PC-9 (cell line): ENCODE data around the gene VSX2. TPM values are rescaled to one million over a fixed set of nuclear protein-coding genes. Genes with fewer than 3 reads are reported as not detected.
A peak's percentile ranks its signal among the peaks of the same experiment; 100 is the strongest.

Experiments used
- BruUV-seq: library from RNA; stranded (reverse); fragments of 400-500 nt; replicated peaks from 2 replicates; lab custom pipeline; 2021; lab: Mats Ljungman, UMichigan
- CTCF ChIA-PET: fragments of 300-600 bp; sonication (Branson Sonifier 250); formaldehyde crosslinking; loops from one replicate; lab custom pipeline; 2022; ENCODE audit warnings: antibody characterized with exemption; lab: Charles Lee
- POLR2A ChIA-PET: fragments of 300-600 bp; sonication (Branson Sonifier 250); formaldehyde crosslinking; loops from one replicate; lab custom pipeline; 2022; ENCODE audit warnings: antibody characterized with exemption; ENCODE audit not compliant: unreplicated experiment; lab: Charles Lee
- DNase-seq, 2 experiments: peaks; one replicate each; pipeline versions ENCODE4 v3.0.0 to v3.0.0-alpha.2; 2015 to 2022; ENCODE audit warnings: mixed read lengths in 1 of 2
- H2AFZ ChIP-seq: fragments of 200-600 bp; sonication (generic); 2 replicates; pipeline ENCODE4 v1.8.1; 2017; ENCODE audit warnings: antibody characterized with exemption
- H3F3A ChIP-seq: fragments of 200-600 bp; sonication (generic); 2 replicates; pipeline ENCODE4 v1.8.1; 2017; ENCODE audit warnings: antibody characterized with exemption, mild to moderate bottlenecking, low read depth; ENCODE audit not compliant: insufficient read depth
- H3K27ac ChIP-seq: fragments of 200-600 bp; sonication (generic); 2 replicates; pipeline ENCODE4 v1.6.1; 2016; ENCODE audit warnings: mixed run types
- H3K27me3 ChIP-seq: fragments of 200-600 bp; sonication (generic); 2 replicates; pipeline ENCODE4 v1.6.1; 2016; ENCODE audit warnings: low read depth, mixed run types; ENCODE audit not compliant: insufficient read depth
- H3K36me3 ChIP-seq: fragments of 200-600 bp; sonication (generic); 2 replicates; pipeline ENCODE4 v1.6.1; 2016; ENCODE audit warnings: low read depth, mixed run types
- H3K4me1 ChIP-seq: fragments of 200-600 bp; sonication (generic); replicated peaks from 2 replicates; pipeline ENCODE4 v1.6.1; 2016; ENCODE audit warnings: mixed run types; ENCODE audit not compliant: insufficient read depth
- H3K4me2 ChIP-seq: fragments of 200-600 bp; sonication (generic); 2 replicates; pipeline ENCODE4 v1.6.1; 2017; ENCODE audit warnings: mixed run types
- H3K4me3 ChIP-seq: fragments of 200-600 bp; sonication (generic); 2 replicates; pipeline ENCODE4 v1.6.1; 2016; ENCODE audit warnings: mixed run types
- H3K79me2 ChIP-seq: fragments of 200-600 bp; sonication (generic); 2 replicates; pipeline ENCODE4 v1.6.1; 2017; ENCODE audit warnings: low read depth, mixed run types
- H3K9me2 ChIP-seq: fragments of 200-600 bp; sonication (generic); 2 replicates; pipeline ENCODE4 v1.8.1; 2017; ENCODE audit warnings: mild to moderate bottlenecking; ENCODE audit not compliant: insufficient read depth
- H3K9me3 ChIP-seq: fragments of 200-600 bp; sonication (generic); 2 replicates; pipeline ENCODE4 v1.8.1; 2016; ENCODE audit warnings: low read depth; ENCODE audit not compliant: insufficient read depth
- H4K20me1 ChIP-seq: fragments of 200-600 bp; sonication (generic); 2 replicates; pipeline ENCODE4 v1.8.1; 2017; ENCODE audit not compliant: insufficient read depth
- EZH2 ChIP-seq: fragments of 200-600 bp; sonication (generic); IDR thresholded peaks from 2 replicates; pipeline ENCODE4 v1.8.0; 2017; ENCODE audit warnings: antibody characterized with exemption, low read depth
- intact Hi-C: fragments of 100-400 bp; cut with micrococcal nuclease; formaldehyde crosslinking; loops from one replicate; pipeline ENCODE4 v1.10.0; 2022; ENCODE audit not compliant: unreplicated experiment
- total RNA-seq: library from RNA; stranded (reverse); gene quantifications from 2 replicates; pipeline ENCODE4 v1.2.3, GENCODE V29; 2021
- TF ChIP-seq, protein P1 (sequence below): fragments of 200-600 bp; sonication (generic); conservative IDR thresholded peaks from 2 replicates; pipeline ENCODE4 v1.6.1; 2017; ENCODE audit warnings: mixed run types, antibody characterized with exemption, mild to moderate bottlenecking, moderate library complexity

The VSX2 gene
- total RNA-seq, 1 experiment from 2014 or later = not detected

DNA sequence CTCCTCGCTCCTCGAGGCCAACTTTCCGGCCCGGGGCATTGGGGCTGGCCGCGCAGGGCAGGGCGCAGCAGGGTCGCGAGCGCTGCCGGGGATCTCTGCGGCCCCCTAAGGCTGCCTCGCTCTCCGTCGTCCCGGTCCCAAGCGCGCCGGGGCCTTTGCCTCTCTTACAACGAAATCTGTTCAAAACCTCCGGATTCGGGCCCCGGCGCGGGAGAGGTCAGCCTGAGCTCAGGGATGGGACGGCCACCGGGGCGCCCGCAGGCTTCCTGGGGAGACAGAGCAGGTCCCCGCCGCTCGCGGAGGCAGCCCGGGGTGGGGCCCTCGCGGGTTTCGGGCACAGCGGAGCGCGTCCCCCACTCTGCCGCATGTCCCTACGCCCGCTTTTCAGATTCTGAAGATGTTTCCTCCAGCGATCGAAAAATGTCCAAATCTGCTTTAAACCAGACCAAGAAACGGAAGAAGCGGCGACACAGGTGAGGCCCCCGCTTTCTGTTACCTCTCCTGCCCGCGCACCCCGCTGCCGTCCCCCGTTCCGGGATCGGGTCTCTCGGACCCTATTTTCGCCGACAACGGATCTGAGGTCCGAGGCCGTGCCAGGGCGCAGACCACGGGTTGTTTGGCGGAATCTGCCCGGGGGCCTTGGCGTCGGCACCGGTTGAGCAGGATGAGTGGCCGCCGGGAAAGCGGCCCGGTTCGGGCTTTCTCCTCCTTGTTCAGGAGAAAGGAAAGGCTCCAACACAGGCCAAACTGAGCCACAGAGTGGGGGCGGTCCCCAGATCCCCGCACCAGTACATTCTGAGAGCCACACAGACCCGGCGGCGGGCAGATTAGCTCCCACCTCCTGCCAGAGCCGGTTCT, 1.8 kb downstream of the VSX2 start:
- H3K27ac ChIP-seq = no peak overlapping the region
- no peaks in the 10 kb centered on the region for H3K36me3 ChIP-seq
- POLR2A ChIA-PET = no interaction called here
- no peaks in the 10 kb centered on the region for H3K4me1 ChIP-seq
- BruUV-seq = no TSS peak
- TF ChIP-seq EZH2 = no peak
- TF ChIP-seq, protein P1, sequence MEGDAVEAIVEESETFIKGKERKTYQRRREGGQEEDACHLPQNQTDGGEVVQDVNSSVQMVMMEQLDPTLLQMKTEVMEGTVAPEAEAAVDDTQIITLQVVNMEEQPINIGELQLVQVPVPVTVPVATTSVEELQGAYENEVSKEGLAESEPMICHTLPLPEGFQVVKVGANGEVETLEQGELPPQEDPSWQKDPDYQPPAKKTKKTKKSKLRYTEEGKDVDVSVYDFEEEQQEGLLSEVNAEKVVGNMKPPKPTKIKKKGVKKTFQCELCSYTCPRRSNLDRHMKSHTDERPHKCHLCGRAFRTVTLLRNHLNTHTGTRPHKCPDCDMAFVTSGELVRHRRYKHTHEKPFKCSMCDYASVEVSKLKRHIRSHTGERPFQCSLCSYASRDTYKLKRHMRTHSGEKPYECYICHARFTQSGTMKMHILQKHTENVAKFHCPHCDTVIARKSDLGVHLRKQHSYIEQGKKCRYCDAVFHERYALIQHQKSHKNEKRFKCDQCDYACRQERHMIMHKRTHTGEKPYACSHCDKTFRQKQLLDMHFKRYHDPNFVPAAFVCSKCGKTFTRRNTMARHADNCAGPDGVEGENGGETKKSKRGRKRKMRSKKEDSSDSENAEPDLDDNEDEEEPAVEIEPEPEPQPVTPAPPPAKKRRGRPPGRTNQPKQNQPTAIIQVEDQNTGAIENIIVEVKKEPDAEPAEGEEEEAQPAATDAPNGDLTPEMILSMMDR = no peak
- no peaks in the 10 kb centered on the region for H3K9me3 ChIP-seq
- H4K20me1 ChIP-seq = no peaks in the 10 kb centered on the region
- no peak for DNase-seq
- CTCF ChIA-PET = no interaction called here
- intact Hi-C loops = no loop called here
- H3K4me3 ChIP-seq = no peak overlapping the region
- no peaks in the 10 kb centered on the region for H3K9me2 ChIP-seq
- peaks cover 85% of the 10 kb centered on the region for H3K27me3 ChIP-seq
- H3K79me2 ChIP-seq = no peaks in the 10 kb centered on the region
- H2AFZ ChIP-seq = no peak overlapping the region
- H3F3A ChIP-seq = no peaks in the 10 kb centered on the region
- no peak overlapping the region for H3K4me2 ChIP-seq

DNA sequence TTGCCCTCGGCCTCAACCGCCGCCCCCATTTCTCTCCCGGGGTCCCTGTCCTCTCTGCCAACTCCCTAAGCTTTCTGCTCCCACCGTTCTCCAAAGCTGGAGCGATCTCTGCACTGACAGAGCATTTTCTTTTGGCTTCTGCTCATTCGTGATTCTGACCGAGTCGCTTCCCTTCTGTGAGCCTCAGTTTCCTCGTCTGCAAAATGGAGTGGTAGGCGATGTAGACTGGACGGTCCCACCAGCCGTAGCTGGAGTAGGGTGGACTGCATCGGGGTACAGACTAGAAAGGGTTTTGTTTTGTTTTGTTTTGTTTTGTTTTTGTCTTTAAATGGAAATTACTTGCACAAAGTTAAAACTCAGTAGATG, 2.4 kb downstream of the VSX2 start:
- Histone ChIP-seq H3F3A (no peaks in the 10 kb centered on the region), H4K20me1 (no peaks in the 10 kb centered on the region), H3K4me1 (no peaks in the 10 kb centered on the region), H3K79me2 (no peaks in the 10 kb centered on the region), H3K36me3 (no peaks in the 10 kb centered on the region), H3K9me2 (no peaks in the 10 kb centered on the region), H3K4me2 (no peak overlapping the region), H3K27me3 (peaks cover 80% of the 10 kb centered on the region), H3K27ac (no peak overlapping the region), H3K4me3 (no peak overlapping the region), H3K9me3 (no peaks in the 10 kb centered on the region), H2AFZ (no peak overlapping the region)
- intact Hi-C loops = no loop called here
- no TSS peak for BruUV-seq
- POLR2A ChIA-PET = interaction anchor here (0.5 kb wide), 1 partner anchor 49 kb away, joined by 14 read pairs; no protein-coding TSS in a partner anchor
- CTCF ChIA-PET = no interaction called here
- DNase-seq = no peak
- 0 out of 2 replicates have a peak, but pooled peaks have one; percentile 53 for TF ChIP-seq EZH2
- TF ChIP-seq, protein P1 = no peak

DNA sequence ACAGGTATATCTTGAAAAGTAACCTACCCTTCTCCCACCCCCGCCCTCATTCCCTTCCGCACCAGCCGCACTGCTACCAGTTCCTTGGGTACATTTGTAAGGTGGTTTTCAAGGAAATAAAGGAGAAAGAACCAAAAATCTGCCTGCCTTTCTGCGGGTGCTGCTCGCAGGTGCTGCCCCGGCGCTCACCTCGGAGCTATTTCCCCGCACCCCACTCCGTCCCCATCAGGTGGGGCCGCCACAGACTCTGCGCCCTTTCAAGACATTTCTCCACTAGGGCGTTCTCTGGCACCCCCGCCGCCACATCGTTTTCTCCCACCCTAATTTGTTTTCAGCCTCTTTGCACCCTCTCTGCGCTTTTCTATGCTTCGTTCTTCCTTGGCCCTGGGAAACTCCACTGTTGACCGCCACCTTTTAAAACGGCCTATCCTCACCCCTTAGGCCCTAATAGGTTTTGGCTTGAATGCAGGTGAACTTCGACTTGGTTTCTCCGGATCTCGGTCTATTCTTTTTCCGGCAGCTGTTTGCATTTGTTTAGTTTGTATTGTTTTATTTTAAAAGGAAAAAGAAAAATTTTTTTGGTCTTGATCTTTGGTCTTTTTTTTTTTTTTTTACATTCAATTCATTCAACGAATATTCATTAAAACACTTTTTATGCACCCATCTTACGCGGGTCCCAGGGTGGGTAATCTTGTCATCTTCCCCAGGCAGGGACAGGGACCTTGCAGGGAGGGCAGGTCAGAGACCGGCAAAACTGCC, 3.0 kb downstream of the VSX2 start:
- DNase-seq = no peak
- Histone ChIP-seq H3K27me3 (peaks cover 77% of the 10 kb centered on the region), H3K79me2 (no peaks in the 10 kb centered on the region), H4K20me1 (no peaks in the 10 kb centered on the region), H3K4me1 (no peaks in the 10 kb centered on the region), H3K9me3 (no peaks in the 10 kb centered on the region), H2AFZ (no peak overlapping the region), H3K36me3 (no peaks in the 10 kb centered on the region), H3K4me2 (no peak overlapping the region), H3K27ac (no peak overlapping the region), H3K4me3 (no peak overlapping the region), H3K9me2 (no peaks in the 10 kb centered on the region), H3F3A (no peaks in the 10 kb centered on the region)
- BruUV-seq = no TSS peak
- ChIA-PET CTCF (interaction anchor here (0.6 to 0.7 kb wide), 3 partner anchors 9 to 367 kb away, joined by 3 to 5 read pairs (median 5); no protein-coding TSS in a partner anchor), POLR2A (interaction anchor here (0.5 kb wide), 1 partner anchor 49 kb away, joined by 14 read pairs; no protein-coding TSS in a partner anchor)
- intact Hi-C loops = no loop called here
- TF ChIP-seq, protein P1 = no peak
- TF ChIP-seq EZH2 = no peak
